Neural cell (in vitro differentiated cells): ENCODE results near the gene ZDHHC14. TPM values are rescaled to one million over a fixed set of nuclear protein-coding genes. Genes with fewer than 3 reads are reported as not detected.

ENCODE experiments used
- H2AFZ ChIP-seq: fragments of 200-600, 300-800 bp; sonication (generic), shearing (Covaris generic); 2 replicates; pipeline ENCODE4 v1.6.0; 2014; ENCODE audit warnings: low read depth, mild to moderate bottlenecking, antibody characterized with exemption, low read length, moderate library complexity
- H3F3A ChIP-seq: fragments of 200-600 bp; shearing (Covaris generic); 2 replicates; pipeline ENCODE4 v1.6.1; 2016; ENCODE audit warnings: mild to moderate bottlenecking, moderate library complexity, mixed read lengths, antibody characterized with exemption, low read length; ENCODE audit not compliant: insufficient read depth, poor library complexity, severe bottlenecking
- H3K27ac ChIP-seq: fragments of 200-600, 300-800 bp; sonication (generic), shearing (Covaris generic); 2 replicates; pipeline ENCODE4 v1.5.1; 2014; ENCODE audit warnings: mild to moderate bottlenecking, low read length, moderate library complexity
- H3K27me3 ChIP-seq: fragments of 300-800, 200-600 bp; sonication (generic), shearing (Covaris generic); 2 replicates; pipeline ENCODE4 v1.6.0; 2014; ENCODE audit warnings: mild to moderate bottlenecking, low read depth, low read length, moderate library complexity; ENCODE audit not compliant: insufficient read depth
- H3K36me3 ChIP-seq: fragments of 300-800, 200-600 bp; sonication (generic), shearing (Covaris generic); 2 replicates; pipeline ENCODE4 v1.5.1; 2014; ENCODE audit warnings: mild to moderate bottlenecking, antibody characterized with exemption, low read length, moderate library complexity; ENCODE audit not compliant: insufficient read depth
- H3K4me2 ChIP-seq: fragments of 300-800, 200-600 bp; sonication (generic), shearing (Covaris generic); 2 replicates; pipeline ENCODE4 v1.6.0; 2014; ENCODE audit warnings: mild to moderate bottlenecking, low read length
- H3K4me3 ChIP-seq: fragments of 300-800, 200-600 bp; sonication (generic), shearing (Covaris generic); 2 replicates; pipeline ENCODE4 v1.5.1; 2014; ENCODE audit warnings: mild to moderate bottlenecking, low read length, moderate library complexity
- H3K79me2 ChIP-seq: fragments of 200-600 bp; shearing (Covaris generic); replicated peaks from 2 replicates; pipeline ENCODE4 v1.6.0; 2014; ENCODE audit warnings: mild to moderate bottlenecking, low read length, moderate library complexity; ENCODE audit not compliant: insufficient read depth
- H3K9ac ChIP-seq: fragments of 300-800, 200-600 bp; sonication (generic), shearing (Covaris generic); 2 replicates; pipeline ENCODE4 v1.6.1; 2016; ENCODE audit warnings: mild to moderate bottlenecking, low read length, mixed read lengths
- H3K9me2 ChIP-seq: fragments of 200-600 bp; shearing (Covaris generic); 2 replicates; pipeline ENCODE4 v1.6.1; 2016; ENCODE audit warnings: mild to moderate bottlenecking, low read length, mixed read lengths; ENCODE audit not compliant: insufficient read depth
- H3K9me3 ChIP-seq: fragments of 200-600, 300-800 bp; sonication (generic), shearing (Covaris generic); 2 replicates; pipeline ENCODE4 v1.6.1; 2016; ENCODE audit warnings: mild to moderate bottlenecking, mixed run types, low read length, moderate library complexity, mixed read lengths
- H4K20me1 ChIP-seq: fragments of 200-600 bp; shearing (Covaris generic); 2 replicates; pipeline ENCODE4 v1.6.1; 2016; ENCODE audit warnings: mild to moderate bottlenecking, mixed run types; ENCODE audit not compliant: insufficient read depth
- EP300 ChIP-seq: fragments of 450-650 bp; conservative IDR thresholded peaks from 2 replicates; pipeline ENCODE4 v1.6.1; 2014; ENCODE audit warnings: antibody characterized with exemption, mild to moderate bottlenecking, moderate library complexity; ENCODE audit not compliant: poor library complexity, severe bottlenecking
- EZH2 ChIP-seq: fragments of 200-600, 300-800 bp; shearing (Covaris generic), sonication (generic); IDR thresholded peaks from 2 replicates; pipeline ENCODE4 v1.6.1; 2014; ENCODE audit warnings: antibody characterized with exemption, low read length, borderline replicate concordance, mild to moderate bottlenecking; ENCODE audit not compliant: insufficient read depth, poor library complexity, severe bottlenecking
- MXI1 ChIP-seq: fragments of 450-650 bp; conservative IDR thresholded peaks from 2 replicates; pipeline ENCODE4 v1.6.1; 2014; ENCODE audit warnings: antibody characterized with exemption, mild to moderate bottlenecking; ENCODE audit not compliant: poor library complexity, severe bottlenecking
- POLR2AphosphoS5 ChIP-seq: IDR thresholded peaks from 2 replicates; pipeline ENCODE4 v1.6.1; 2012
- RAD21 ChIP-seq: fragments of 450-650 bp; conservative IDR thresholded peaks from 2 replicates; pipeline ENCODE4 v1.6.1; 2014; ENCODE audit warnings: antibody characterized with exemption, mild to moderate bottlenecking, moderate library complexity
- SMC3 ChIP-seq: fragments of 450-650 bp; conservative IDR thresholded peaks from 2 replicates; pipeline ENCODE4 v1.6.1; 2014; ENCODE audit warnings: antibody characterized with exemption, mild to moderate bottlenecking, moderate library complexity; ENCODE audit not compliant: poor library complexity
- TAF1 ChIP-seq: IDR thresholded peaks from 2 replicates; pipeline ENCODE4 v1.6.1; 2012; ENCODE audit warnings: low read depth
- polyA plus RNA-seq: library from polyadenylated mRNA; depleted of rRNA; stranded (reverse); fragments of >200 nt; gene quantifications from 2 replicates; pipeline ENCODE4 v1.2.3, GENCODE V29; 2014
- TF ChIP-seq, protein P1 (sequence below): IDR thresholded peaks from 2 replicates; pipeline ENCODE4 v1.6.1; 2012; ENCODE audit warnings: borderline replicate concordance
- TF ChIP-seq, protein P2 (sequence below): fragments of 450-650 bp; IDR thresholded peaks from 2 replicates; pipeline ENCODE4 v1.5.1; 2014; ENCODE audit warnings: antibody characterized with exemption, mild to moderate bottlenecking, moderate library complexity; ENCODE audit not compliant: poor library complexity, severe bottlenecking

Gene ZDHHC14
- polyA plus RNA-seq, 1 donor from 2014 or later: 4.1 TPM

GRCh38 chr6:157491571-157492232, 110.7 kb downstream of the ZDHHC14 start:
- H3K9me2 ChIP-seq: no peaks in the 10 kb centered on the region
- H3K9ac ChIP-seq: no peak overlapping the region
- no peak overlapping the region for H2AFZ ChIP-seq
- no peak overlapping the region for H3K4me2 ChIP-seq
- TF ChIP-seq, protein P1, sequence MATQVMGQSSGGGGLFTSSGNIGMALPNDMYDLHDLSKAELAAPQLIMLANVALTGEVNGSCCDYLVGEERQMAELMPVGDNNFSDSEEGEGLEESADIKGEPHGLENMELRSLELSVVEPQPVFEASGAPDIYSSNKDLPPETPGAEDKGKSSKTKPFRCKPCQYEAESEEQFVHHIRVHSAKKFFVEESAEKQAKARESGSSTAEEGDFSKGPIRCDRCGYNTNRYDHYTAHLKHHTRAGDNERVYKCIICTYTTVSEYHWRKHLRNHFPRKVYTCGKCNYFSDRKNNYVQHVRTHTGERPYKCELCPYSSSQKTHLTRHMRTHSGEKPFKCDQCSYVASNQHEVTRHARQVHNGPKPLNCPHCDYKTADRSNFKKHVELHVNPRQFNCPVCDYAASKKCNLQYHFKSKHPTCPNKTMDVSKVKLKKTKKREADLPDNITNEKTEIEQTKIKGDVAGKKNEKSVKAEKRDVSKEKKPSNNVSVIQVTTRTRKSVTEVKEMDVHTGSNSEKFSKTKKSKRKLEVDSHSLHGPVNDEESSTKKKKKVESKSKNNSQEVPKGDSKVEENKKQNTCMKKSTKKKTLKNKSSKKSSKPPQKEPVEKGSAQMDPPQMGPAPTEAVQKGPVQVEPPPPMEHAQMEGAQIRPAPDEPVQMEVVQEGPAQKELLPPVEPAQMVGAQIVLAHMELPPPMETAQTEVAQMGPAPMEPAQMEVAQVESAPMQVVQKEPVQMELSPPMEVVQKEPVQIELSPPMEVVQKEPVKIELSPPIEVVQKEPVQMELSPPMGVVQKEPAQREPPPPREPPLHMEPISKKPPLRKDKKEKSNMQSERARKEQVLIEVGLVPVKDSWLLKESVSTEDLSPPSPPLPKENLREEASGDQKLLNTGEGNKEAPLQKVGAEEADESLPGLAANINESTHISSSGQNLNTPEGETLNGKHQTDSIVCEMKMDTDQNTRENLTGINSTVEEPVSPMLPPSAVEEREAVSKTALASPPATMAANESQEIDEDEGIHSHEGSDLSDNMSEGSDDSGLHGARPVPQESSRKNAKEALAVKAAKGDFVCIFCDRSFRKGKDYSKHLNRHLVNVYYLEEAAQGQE: no peak
- no peak for TF ChIP-seq POLR2AphosphoS5
- TF ChIP-seq EZH2: no peak
- TF ChIP-seq RAD21: no peak
- TF ChIP-seq SMC3: no peak
- TF ChIP-seq, protein P2, sequence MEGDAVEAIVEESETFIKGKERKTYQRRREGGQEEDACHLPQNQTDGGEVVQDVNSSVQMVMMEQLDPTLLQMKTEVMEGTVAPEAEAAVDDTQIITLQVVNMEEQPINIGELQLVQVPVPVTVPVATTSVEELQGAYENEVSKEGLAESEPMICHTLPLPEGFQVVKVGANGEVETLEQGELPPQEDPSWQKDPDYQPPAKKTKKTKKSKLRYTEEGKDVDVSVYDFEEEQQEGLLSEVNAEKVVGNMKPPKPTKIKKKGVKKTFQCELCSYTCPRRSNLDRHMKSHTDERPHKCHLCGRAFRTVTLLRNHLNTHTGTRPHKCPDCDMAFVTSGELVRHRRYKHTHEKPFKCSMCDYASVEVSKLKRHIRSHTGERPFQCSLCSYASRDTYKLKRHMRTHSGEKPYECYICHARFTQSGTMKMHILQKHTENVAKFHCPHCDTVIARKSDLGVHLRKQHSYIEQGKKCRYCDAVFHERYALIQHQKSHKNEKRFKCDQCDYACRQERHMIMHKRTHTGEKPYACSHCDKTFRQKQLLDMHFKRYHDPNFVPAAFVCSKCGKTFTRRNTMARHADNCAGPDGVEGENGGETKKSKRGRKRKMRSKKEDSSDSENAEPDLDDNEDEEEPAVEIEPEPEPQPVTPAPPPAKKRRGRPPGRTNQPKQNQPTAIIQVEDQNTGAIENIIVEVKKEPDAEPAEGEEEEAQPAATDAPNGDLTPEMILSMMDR: no peak
- TF ChIP-seq MXI1: no peak
- no peak for TF ChIP-seq TAF1
- no peak for TF ChIP-seq EP300
- no peaks in the 10 kb centered on the region for H3K9me3 ChIP-seq
- no peak overlapping the region for H3K27ac ChIP-seq
- H3K36me3 ChIP-seq: no peaks in the 10 kb centered on the region
- H3F3A ChIP-seq: no peaks in the 10 kb centered on the region
- H4K20me1 ChIP-seq: no peaks in the 10 kb centered on the region
- no peak overlapping the region for H3K4me3 ChIP-seq
- no peaks in the 10 kb centered on the region for H3K79me2 ChIP-seq
- no peaks in the 10 kb centered on the region for H3K27me3 ChIP-seq

GRCh38 chr6:157492249-157492648, 111.3 kb downstream of the ZDHHC14 start:
- Histone ChIP-seq H4K20me1 (no peaks in the 10 kb centered on the region), H3K9ac (no peak overlapping the region), H3F3A (no peaks in the 10 kb centered on the region), H3K4me2 (no peak overlapping the region), H3K4me3 (no peak overlapping the region), H3K9me2 (no peaks in the 10 kb centered on the region), H3K36me3 (no peaks in the 10 kb centered on the region), H3K79me2 (no peaks in the 10 kb centered on the region), H3K27me3 (no peaks in the 10 kb centered on the region), H3K9me3 (no peaks in the 10 kb centered on the region), H3K27ac (no peak overlapping the region), H2AFZ (no peak overlapping the region)
- TF ChIP-seq POLR2AphosphoS5 (no peak), SMC3 (no peak), RAD21 (no peak), EZH2 (no peak)
- TF ChIP-seq, protein P2: no peak
